H1 (cell line): ENCODE measurements around the gene VWCE. TPM values are rescaled to one million over a fixed set of nuclear protein-coding genes. Genes with fewer than 3 reads are reported as not detected.

Experiments used
- CREB1 ChIP-seq: IDR thresholded peaks from 2 replicates; pipeline ENCODE4 v1.6.1; 2012; ENCODE audit warnings: inconsistent platforms
- CTBP2 ChIP-seq: IDR thresholded peaks from 2 replicates; pipeline ENCODE4 v1.7.0; 2011; ENCODE audit warnings: borderline replicate concordance, mild to moderate bottlenecking, moderate library complexity, mixed read lengths, low read length; ENCODE audit not compliant: insufficient read depth, insufficient read length
- GABPA ChIP-seq: IDR thresholded peaks from 2 replicates; pipeline ENCODE4 v1.6.1; 2011; ENCODE audit warnings: mild to moderate bottlenecking, low read length, moderate library complexity, borderline replicate concordance; ENCODE audit not compliant: insufficient read depth
- HDAC2 ChIP-seq, 2 experiments: fragments of 300-600 bp in 1 of 2; sonication (generic) in 1 of 2; IDR thresholded peaks; 2 replicates each; pipeline ENCODE4 v1.6.1; 2011 to 2012; ENCODE audit warnings: low read depth in 2 of 2, low read length in 2 of 2, mild to moderate bottlenecking in 2 of 2, moderate library complexity in 2 of 2, borderline replicate concordance in 1 of 2, inconsistent platforms in 1 of 2
- NANOG ChIP-seq: IDR thresholded peaks from 2 replicates; pipeline ENCODE4 v1.6.1; 2011; ENCODE audit warnings: low read length, low read depth, mild to moderate bottlenecking, inconsistent platforms; ENCODE audit not compliant: insufficient read depth, poor library complexity, severe bottlenecking
- RBBP5 ChIP-seq: IDR thresholded peaks from 2 replicates; pipeline ENCODE4 v1.7.1; 2012; ENCODE audit warnings: low read depth, mild to moderate bottlenecking, inconsistent platforms, low read length, moderate library complexity, borderline replicate concordance
- RNF2 ChIP-seq: fragments of 200-900, 300-1000 bp; sonication (generic); IDR thresholded peaks from 2 replicates; pipeline ENCODE4 v1.7.1; 2016; ENCODE audit warnings: borderline replicate concordance, low read depth, mild to moderate bottlenecking, antibody characterized with exemption, low read length; ENCODE audit not compliant: poor library complexity, severe bottlenecking; ENCODE audit errors: missing control alignments
- SAP30 ChIP-seq: fragments of 300-600 bp; sonication (generic); IDR thresholded peaks from 2 replicates; pipeline ENCODE4 v1.7.1; 2012; ENCODE audit warnings: low read length, moderate library complexity, mild to moderate bottlenecking, inconsistent platforms; ENCODE audit not compliant: insufficient read depth, insufficient replicate concordance
- TAF1 ChIP-seq: IDR thresholded peaks from 2 replicates; pipeline ENCODE4 v1.6.1; 2011; ENCODE audit warnings: mild to moderate bottlenecking, low read depth, low read length
- polyA plus RNA-seq, 7 experiments: library from polyadenylated mRNA; depleted of rRNA in 3 of 7; stranded (reverse) in 5 of 7; unstranded in 2 of 7; fragments of >200 nt in 5 of 7; fragments of 200-250 nt in 2 of 7; gene quantifications; 1 replicate in 5 of 7; 2 replicates in 1 of 7; 4 replicates in 1 of 7; pipeline versions ENCODE4 v1.2.1 to v1.2.3, GENCODE V29; 2011 to 2013; ENCODE audit warnings: missing spikeins in 2 of 7, mixed read lengths in 2 of 7
- total RNA-seq: library from RNA; stranded (reverse); fragmentation: NEBNext Ultra II Directional; extraction: Animal tissue kit (Norgen Biotek cat#: 25700); gene quantifications from 2 replicates; pipeline ENCODE4 v1.2.1, GENCODE V29; 2021
- TF ChIP-seq, protein P1 (sequence below), 3 experiments: IDR thresholded peaks; 1 replicate in 2 of 3; 2 replicates in 1 of 3; pipeline versions ENCODE4 v1.5.1 to v1.6.1; 2011; ENCODE audit warnings: low read length in 3 of 3, mild to moderate bottlenecking in 3 of 3, inconsistent platforms in 2 of 3, low read depth in 1 of 3, moderate library complexity in 1 of 3; ENCODE audit not compliant: insufficient read depth in 1 of 3; ENCODE audit errors: control extremely low read depth in 1 of 3

VWCE gene
- total and polyA plus RNA-seq, 2 of the 8 experiments (the other 6 are each of a cell fraction or from before 2014, with no cell fraction given), result 9.5 to 12.3 TPM

- TF ChIP-seq RNF2 (no peak), SAP30 (no peak), GABPA (no peak), NANOG (no peak), RBBP5 (no peak), CTBP2 (no peak), TAF1 (no peak), CREB1 (no peak; the same call in 1 of the 2 replicates), HDAC2 (IDR thresholded peaks at IDR 0.05; ENCODE audit: borderline replicate concordance in 1 of 2, low read depth in 2 of 2, low read length in 2 of 2) (peak; percentile 35 to 67; a peak in 1 of 4 replicates)
- TF ChIP-seq, protein P1, sequence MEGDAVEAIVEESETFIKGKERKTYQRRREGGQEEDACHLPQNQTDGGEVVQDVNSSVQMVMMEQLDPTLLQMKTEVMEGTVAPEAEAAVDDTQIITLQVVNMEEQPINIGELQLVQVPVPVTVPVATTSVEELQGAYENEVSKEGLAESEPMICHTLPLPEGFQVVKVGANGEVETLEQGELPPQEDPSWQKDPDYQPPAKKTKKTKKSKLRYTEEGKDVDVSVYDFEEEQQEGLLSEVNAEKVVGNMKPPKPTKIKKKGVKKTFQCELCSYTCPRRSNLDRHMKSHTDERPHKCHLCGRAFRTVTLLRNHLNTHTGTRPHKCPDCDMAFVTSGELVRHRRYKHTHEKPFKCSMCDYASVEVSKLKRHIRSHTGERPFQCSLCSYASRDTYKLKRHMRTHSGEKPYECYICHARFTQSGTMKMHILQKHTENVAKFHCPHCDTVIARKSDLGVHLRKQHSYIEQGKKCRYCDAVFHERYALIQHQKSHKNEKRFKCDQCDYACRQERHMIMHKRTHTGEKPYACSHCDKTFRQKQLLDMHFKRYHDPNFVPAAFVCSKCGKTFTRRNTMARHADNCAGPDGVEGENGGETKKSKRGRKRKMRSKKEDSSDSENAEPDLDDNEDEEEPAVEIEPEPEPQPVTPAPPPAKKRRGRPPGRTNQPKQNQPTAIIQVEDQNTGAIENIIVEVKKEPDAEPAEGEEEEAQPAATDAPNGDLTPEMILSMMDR (IDR thresholded peaks at IDR 0.05; ENCODE audit: control extremely low read depth in 1 of 3, insufficient read depth in 1 of 3, low read depth in 1 of 3, low read length in 3 of 3), result no peak
Observed at GRCh38 chr11:61293867-61294716, 1.0 kb downstream of the VWCE start (continued).
